Stimulated activated CD8-positive, alpha-beta memory T cell treated with anti-CD3 and anti-CD28 coated beads, Interleukin-4, amount 100 ng/mL, for 4 hours (primary cell): ENCODE data around the gene FAM161B.
"Not testable (repeated sequence)": the region's sequence is repeated elsewhere in the genome, so short reads cannot be mapped to it uniquely, and the experiment has no call there.

ENCODE experiments used
- DNase-seq, 2 donors: peaks; one replicate each; pipeline ENCODE4 v3.0.0-alpha.2; 2020; ENCODE audit warnings: low read depth in 2 of 2, low spot score in 1 of 2

FAM161B gene, protein sequence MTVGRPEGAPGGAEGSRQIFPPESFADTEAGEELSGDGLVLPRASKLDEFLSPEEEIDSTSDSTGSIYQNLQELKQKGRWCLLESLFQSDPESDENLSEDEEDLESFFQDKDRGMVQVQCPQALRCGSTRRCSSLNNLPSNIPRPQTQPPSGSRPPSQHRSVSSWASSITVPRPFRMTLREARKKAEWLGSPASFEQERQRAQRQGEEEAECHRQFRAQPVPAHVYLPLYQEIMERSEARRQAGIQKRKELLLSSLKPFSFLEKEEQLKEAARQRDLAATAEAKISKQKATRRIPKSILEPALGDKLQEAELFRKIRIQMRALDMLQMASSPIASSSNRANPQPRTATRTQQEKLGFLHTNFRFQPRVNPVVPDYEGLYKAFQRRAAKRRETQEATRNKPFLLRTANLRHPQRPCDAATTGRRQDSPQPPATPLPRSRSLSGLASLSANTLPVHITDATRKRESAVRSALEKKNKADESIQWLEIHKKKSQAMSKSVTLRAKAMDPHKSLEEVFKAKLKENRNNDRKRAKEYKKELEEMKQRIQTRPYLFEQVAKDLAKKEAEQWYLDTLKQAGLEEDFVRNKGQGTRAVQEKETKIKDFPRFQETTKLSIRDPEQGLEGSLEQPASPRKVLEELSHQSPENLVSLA

GRCh38 chr14:73949752-73950734 lies at the start of gene FAM161B, which contains the start of gene COQ6:
TSS of gene FAM161B (minus strand) at chr14:73950094. CDS start at chr14:73950026, 68 bp downstream.
TSS of gene COQ6 (plus strand) at chr14:73950302. CDS start at chr14:73950333, 31 bp downstream.
- peak; percentile 63 to 71 for DNase-seq

- DNase-seq: no peak
Observed at GRCh38 chr14:73998726-73999125, 48.8 kb upstream of the FAM161B start.

- no peak for DNase-seq
Observed at GRCh38 chr14:73997944-73998447, 48.1 kb upstream of the FAM161B start.

- DNase-seq: no peak
Observed at GRCh38 chr14:73997108-73997943, 47.4 kb upstream of the FAM161B start.

DNA sequence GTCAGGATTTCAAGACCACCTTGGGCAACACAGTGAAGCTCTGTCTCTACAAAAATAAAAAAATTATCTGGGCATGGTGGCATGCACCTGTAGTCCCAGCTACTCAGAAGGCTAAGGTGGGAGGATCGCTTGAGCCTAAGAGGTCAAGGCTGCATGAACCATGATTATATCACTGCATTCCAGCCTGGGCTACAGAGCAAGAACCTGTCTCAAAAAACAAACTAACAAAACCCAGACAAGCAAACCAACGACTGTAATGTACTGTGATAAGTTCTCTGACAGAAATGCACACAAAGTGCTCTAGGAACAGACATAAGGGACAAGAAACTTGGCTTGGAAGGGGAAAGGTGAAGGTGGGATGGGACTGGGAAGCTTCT lies 46.8 kb upstream of the FAM161B start:
- DNase-seq: no peak

GRCh38 chr14:73995977-73996378 lies 46.1 kb upstream of the FAM161B start:
- DNase-seq: no peak

GRCh38 chr14:73994926-73995325 lies 45.0 kb upstream of the FAM161B start:
- not testable (repeated sequence) for DNase-seq

- no peak for DNase-seq
Observed at GRCh38 chr14:73991092-73991491, 41.2 kb upstream of the FAM161B start.

DNA sequence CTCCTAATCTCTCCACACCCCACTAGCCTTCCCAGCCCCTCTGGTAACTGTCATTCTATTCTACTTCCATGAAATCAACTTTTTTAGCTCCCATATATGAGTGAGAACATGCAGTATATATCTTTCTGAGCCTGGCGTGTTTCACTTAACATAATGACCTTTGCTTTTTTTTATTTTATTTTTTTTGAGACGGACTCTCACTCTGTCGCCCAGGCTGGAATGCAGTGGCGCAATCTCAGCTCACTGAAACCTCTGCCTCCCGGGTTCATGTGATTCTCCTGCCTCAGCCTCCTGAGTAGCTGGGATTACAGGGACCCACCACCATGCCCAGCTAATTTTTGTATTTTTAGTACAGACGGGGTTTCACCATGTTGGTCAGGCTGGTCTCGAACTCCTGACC lies 38.8 kb upstream of the FAM161B start:
- not testable (repeated sequence) for DNase-seq

GRCh38 chr14:73988065-73988464 lies 38.2 kb upstream of the FAM161B start:
- DNase-seq: no peak

DNA sequence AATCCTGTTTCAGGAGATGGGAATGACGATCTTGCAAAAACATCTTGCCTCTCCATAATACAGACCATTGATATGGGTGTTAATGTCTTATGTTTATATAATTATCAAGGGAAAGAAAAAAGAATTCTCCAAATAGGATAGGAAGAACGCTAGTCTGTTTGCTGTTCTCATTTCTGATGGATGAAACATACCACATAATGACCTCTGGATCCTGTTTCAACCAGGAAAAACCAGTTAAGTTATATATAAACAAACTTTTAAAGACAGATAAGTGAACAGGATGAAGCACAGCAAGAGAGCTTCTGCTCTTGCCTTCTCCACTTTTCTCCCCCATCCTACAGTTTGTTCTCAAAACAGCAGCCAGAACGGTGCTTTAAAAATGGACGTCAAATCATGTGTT lies 28.0 kb upstream of the FAM161B start:
- DNase-seq: no peak

- DNase-seq: no peak
Observed at GRCh38 chr14:73976125-73976524, 26.2 kb upstream of the FAM161B start.

DNA sequence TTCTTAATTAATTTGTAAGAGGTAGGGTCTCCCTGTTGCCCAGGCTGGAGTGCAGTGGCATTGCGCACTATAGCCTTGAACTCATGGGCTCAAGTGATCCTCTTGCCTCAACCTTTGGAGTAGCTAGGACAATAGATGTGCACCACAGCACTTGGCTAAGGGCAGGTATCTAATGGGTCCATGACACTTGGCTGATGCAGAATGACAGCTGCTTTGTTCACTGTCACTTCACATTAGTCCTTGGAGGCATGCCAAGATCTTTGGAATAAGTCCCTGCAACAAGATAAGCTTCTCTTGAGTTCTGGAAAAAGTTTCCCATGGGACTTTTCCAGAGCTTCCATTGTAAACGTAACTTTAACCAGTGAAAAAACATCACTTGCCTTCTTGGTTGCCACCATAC lies 23.6 kb upstream of the FAM161B start:
- DNase-seq: no peak

GRCh38 chr14:73968885-73969284 lies 19.0 kb upstream of the FAM161B start:
- no peak for DNase-seq

DNA sequence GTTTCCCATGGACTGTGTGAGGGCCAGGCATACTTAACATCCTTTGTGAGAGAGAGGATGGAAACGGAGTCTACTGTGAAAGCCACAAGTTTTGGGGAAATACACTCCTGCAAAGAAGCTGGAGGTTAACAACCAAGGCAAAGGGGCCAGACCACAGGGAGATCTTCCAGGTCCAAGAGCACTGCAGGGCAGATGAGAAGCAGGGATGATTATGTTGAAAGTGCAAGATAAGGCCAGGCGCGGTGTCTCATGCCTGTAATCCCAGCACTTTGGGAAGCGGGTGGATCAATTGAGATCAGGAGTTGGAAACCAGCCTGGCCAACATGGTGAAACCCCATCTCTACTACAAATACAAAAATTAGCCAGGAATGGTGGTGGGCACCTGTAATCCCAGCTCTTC lies 15.3 kb upstream of the FAM161B start:
- no peak for DNase-seq

DNA sequence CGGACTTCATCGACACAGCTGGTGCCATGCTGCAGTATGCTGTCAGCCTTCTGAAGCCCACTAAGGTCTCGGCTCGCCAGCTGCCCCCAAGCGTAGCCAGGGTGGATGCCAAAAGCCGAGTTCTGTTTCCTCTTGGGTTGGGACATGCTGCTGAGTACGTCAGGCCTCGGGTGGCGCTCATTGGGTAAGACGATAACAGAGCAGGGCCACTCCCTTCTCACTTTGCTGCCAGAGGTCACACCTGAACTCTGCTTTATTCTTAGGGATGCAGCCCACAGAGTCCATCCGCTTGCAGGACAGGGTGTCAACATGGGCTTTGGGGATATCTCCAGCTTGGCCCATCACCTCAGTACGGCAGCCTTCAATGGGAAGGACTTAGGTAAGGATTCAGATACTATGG lies 11.3 kb upstream of the FAM161B start:
- DNase-seq: no peak

DNA sequence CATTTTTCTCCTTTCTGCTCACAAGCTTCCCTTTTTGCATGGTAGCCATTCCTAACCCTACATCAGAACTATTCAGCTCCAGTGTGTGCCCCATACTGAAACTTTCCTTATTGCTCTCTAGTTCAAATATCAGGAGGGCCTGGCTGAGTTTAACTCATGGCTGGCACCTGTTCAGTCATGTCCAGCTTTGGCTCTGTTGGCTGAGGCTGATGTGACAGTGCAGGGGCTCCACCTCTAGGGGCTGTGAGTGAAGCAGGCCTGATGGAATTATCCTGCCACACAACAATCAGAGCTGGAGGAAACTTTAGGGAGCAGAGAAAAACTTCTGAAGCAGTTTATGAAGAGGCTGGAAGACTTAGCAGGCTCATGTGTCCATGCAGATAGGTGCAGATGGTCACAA lies 8.7 kb upstream of the FAM161B start:
- DNase-seq: no peak

GRCh38 chr14:73955674-73956073 lies 5.8 kb upstream of the FAM161B start:
- no peak for DNase-seq

DNA sequence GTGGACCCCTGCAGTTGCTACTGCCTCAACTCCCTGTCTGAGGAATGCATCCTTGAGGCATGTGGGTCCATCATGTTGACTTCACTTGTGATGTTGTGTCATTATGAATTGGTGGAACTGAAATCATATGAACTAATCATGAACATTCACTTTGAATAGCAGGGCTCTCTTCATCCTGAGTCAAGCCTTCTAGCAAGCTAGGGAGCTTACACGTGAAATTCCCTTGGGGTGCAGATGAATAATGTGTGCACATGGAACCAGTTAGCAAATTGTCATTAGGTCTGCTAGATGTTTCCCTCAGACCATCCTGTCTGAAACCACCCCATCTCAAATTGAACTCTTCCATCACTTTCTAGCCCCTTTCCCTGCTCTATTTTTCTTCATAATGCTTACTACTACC lies 3.8 kb upstream of the FAM161B start:
- no peak for DNase-seq

- no peak for DNase-seq
Observed at GRCh38 chr14:73945159-73945670, 4.7 kb downstream of the FAM161B start.
